IMR-90 (cell line): ENCODE data around the gene ADAM12. TPM values are rescaled to one million over a fixed set of nuclear protein-coding genes. Genes with fewer than 3 reads are reported as not detected.
A peak's percentile ranks its signal among the peaks of the same experiment; 100 is the strongest.

ENCODE experiments used
- ATAC-seq: fragments of 200-7000 bp; cut with Tn5 transposase; 2 replicates; pipeline ENCODE4 v1.9.1; 2020; ENCODE audit warnings: low read depth, mild to moderate bottlenecking, moderate library complexity
- BruUV-seq: library from RNA; stranded (reverse); fragments of 400-500 nt; replicated peaks from 2 replicates; lab custom pipeline; 2021; lab: Mats Ljungman, UMichigan
- CTCF ChIA-PET: fragments of 300-600 bp; formaldehyde crosslinking; extraction: SDS; loops from one replicate; lab custom pipeline; 2021; ENCODE audit warnings: antibody characterized with exemption; lab: Yijun Ruan, JAX
- POLR2A ChIA-PET: fragments of 300-600 bp; sonication (Branson Sonifier 250); formaldehyde crosslinking; loops from one replicate; lab custom pipeline; 2022; ENCODE audit warnings: antibody characterized with exemption; ENCODE audit not compliant: unreplicated experiment; lab: Charles Lee
- DNase-seq: peaks from one replicate; pipeline ENCODE4 v3.0.0; 2013
- H2AFZ ChIP-seq: replicated peaks from 2 replicates; pipeline ENCODE3; 2013; ENCODE audit warnings: low read length, mild to moderate bottlenecking; ENCODE audit not compliant: poor library complexity
- H2AK5ac ChIP-seq: 2 replicates; pipeline ENCODE4 v1.6.1; 2013; ENCODE audit warnings: low read depth, low read length, inconsistent platforms
- H2AK9ac ChIP-seq: replicated peaks from 2 replicates; pipeline ENCODE3; 2013; ENCODE audit warnings: mild to moderate bottlenecking, low read depth, low read length, moderate library complexity; ENCODE audit not compliant: poor library complexity
- H2BK120ac ChIP-seq: 2 replicates; pipeline ENCODE4 v1.6.1; 2013; ENCODE audit warnings: low read depth, low read length, inconsistent platforms
- H2BK15ac ChIP-seq: 3 replicates; pipeline ENCODE4 v1.6.1; 2013; ENCODE audit warnings: low read depth, low read length, inconsistent platforms
- H2BK20ac ChIP-seq: 2 replicates; pipeline ENCODE4 v1.6.1; 2013; ENCODE audit warnings: low read depth, mild to moderate bottlenecking, inconsistent platforms, low read length, moderate library complexity
- H2BK5ac ChIP-seq: 2 replicates; pipeline ENCODE4 v1.6.1; 2013; ENCODE audit warnings: mild to moderate bottlenecking, low read depth, low read length, inconsistent platforms; ENCODE audit not compliant: poor library complexity, severe bottlenecking
- H3K14ac ChIP-seq: replicated peaks from 2 replicates; pipeline ENCODE4 v1.6.1; 2013; ENCODE audit warnings: low read depth, low read length, inconsistent platforms
- H3K18ac ChIP-seq: 2 replicates; pipeline ENCODE4 v1.6.1; 2013; ENCODE audit warnings: low read depth, low read length, control low read depth
- H3K23ac ChIP-seq: 2 replicates; pipeline ENCODE4 v1.6.1; 2013; ENCODE audit warnings: low read depth, low read length, inconsistent platforms
- H3K27ac ChIP-seq: 2 replicates; pipeline ENCODE4 v1.5.1; 2013; ENCODE audit warnings: mild to moderate bottlenecking, control low read depth, low read length; ENCODE audit not compliant: insufficient read depth
- H3K27me3 ChIP-seq: 2 replicates; pipeline ENCODE4 v1.6.1; 2013; ENCODE audit warnings: low read length; ENCODE audit not compliant: control insufficient read depth, insufficient read depth
- H3K36me3 ChIP-seq: 2 replicates; pipeline ENCODE4 v1.6.1; 2013; ENCODE audit warnings: low read length, mixed read lengths; ENCODE audit not compliant: control insufficient read depth, insufficient read depth
- H3K4ac ChIP-seq: 2 replicates; pipeline ENCODE4 v1.6.1; 2013; ENCODE audit warnings: low read depth, low read length, inconsistent platforms
- H3K4me1 ChIP-seq: 2 replicates; pipeline ENCODE4 v1.6.1; 2013; ENCODE audit warnings: low read length, mixed read lengths; ENCODE audit not compliant: control insufficient read depth, insufficient read depth
- H3K4me2 ChIP-seq: 2 replicates; pipeline ENCODE4 v1.6.1; 2013; ENCODE audit warnings: low read depth, mild to moderate bottlenecking, control low read depth, low read length, moderate library complexity
- H3K4me3 ChIP-seq: 2 replicates; pipeline ENCODE4 v1.5.1; 2013; ENCODE audit warnings: low read depth, mild to moderate bottlenecking, control low read depth, low read length, moderate library complexity; ENCODE audit not compliant: insufficient read depth
- H3K56ac ChIP-seq: 2 replicates; pipeline ENCODE4 v1.6.1; 2013; ENCODE audit warnings: low read length, inconsistent platforms; ENCODE audit not compliant: insufficient read depth; ENCODE audit errors: extremely low read depth
- H3K79me1 ChIP-seq, 2 experiments: 2 replicates each; pipeline ENCODE4 v1.6.1; 2013; ENCODE audit warnings: low read length in 2 of 2, inconsistent platforms in 1 of 2, low read depth in 1 of 2
- H3K9ac ChIP-seq: 2 replicates; pipeline ENCODE4 v1.6.1; 2013; ENCODE audit warnings: low read depth, low read length, control low read depth
- H3K9me1 ChIP-seq: 2 replicates; pipeline ENCODE4 v1.6.1; 2013; ENCODE audit warnings: low read length, inconsistent platforms; ENCODE audit not compliant: insufficient read depth
- H3K9me3 ChIP-seq: 2 replicates; pipeline ENCODE4 v1.6.1; 2013; ENCODE audit warnings: low read length; ENCODE audit not compliant: control insufficient read depth, insufficient read depth
- H4K20me1 ChIP-seq: 2 replicates; pipeline ENCODE4 v1.6.1; 2013; ENCODE audit warnings: low read length, inconsistent platforms; ENCODE audit not compliant: insufficient read depth
- H4K5ac ChIP-seq: 2 replicates; pipeline ENCODE4 v1.6.1; 2013; ENCODE audit warnings: mild to moderate bottlenecking, low read depth, low read length, control low read depth
- H4K8ac ChIP-seq, 2 experiments: 2 replicates each; pipeline ENCODE4 v1.6.1; 2013; ENCODE audit warnings: low read depth in 2 of 2, low read length in 2 of 2, control low read depth in 1 of 2, inconsistent platforms in 1 of 2
- H4K91ac ChIP-seq: 2 replicates; pipeline ENCODE4 v1.6.1; 2013; ENCODE audit warnings: low read depth, low read length, inconsistent platforms; ENCODE audit not compliant: insufficient read depth
- BHLHE40 ChIP-seq: fragments of 150-350 bp; IDR thresholded peaks from 2 replicates; pipeline ENCODE4 v1.6.1; 2016; ENCODE audit warnings: mild to moderate bottlenecking, low read depth, low read length
- CEBPB ChIP-seq: IDR thresholded peaks from 2 replicates; pipeline ENCODE4 v1.6.1; 2012; ENCODE audit warnings: low read depth, low read length, improper control_type of control experiment
- CTCF ChIP-seq: conservative IDR thresholded peaks from 2 replicates; pipeline ENCODE4 v1.5.1; 2012; ENCODE audit warnings: mild to moderate bottlenecking, low read depth, low read length, improper control_type of control experiment
- ELK1 ChIP-seq: fragments of 150-350 bp; IDR thresholded peaks from 2 replicates; pipeline ENCODE4 v1.6.1; 2016; ENCODE audit warnings: low read depth, mild to moderate bottlenecking, low read length, moderate library complexity, borderline replicate concordance
- FOS ChIP-seq: fragments of 150-350 bp; IDR thresholded peaks from 2 replicates; pipeline ENCODE4 v1.6.1; 2016; ENCODE audit warnings: low read depth, low read length
- MAFK ChIP-seq: IDR thresholded peaks from 2 replicates; pipeline ENCODE4 v1.6.1; 2012; ENCODE audit warnings: low read depth, low read length, improper control_type of control experiment
- MAZ ChIP-seq: IDR thresholded peaks from 2 replicates; pipeline ENCODE4 v1.6.1; 2012; ENCODE audit warnings: low read depth, mild to moderate bottlenecking, low read length, improper control_type of control experiment, moderate library complexity, borderline replicate concordance
- MXI1 ChIP-seq: IDR thresholded peaks from 2 replicates; pipeline ENCODE4 v1.6.1; 2012; ENCODE audit warnings: low read depth, mild to moderate bottlenecking, low read length, moderate library complexity, borderline replicate concordance
- POLR2A ChIP-seq: IDR thresholded peaks from 2 replicates; pipeline ENCODE4 v1.6.1; 2012; ENCODE audit warnings: mild to moderate bottlenecking, low read depth, low read length
- RAD21 ChIP-seq: IDR thresholded peaks from 2 replicates; pipeline ENCODE4 v1.6.1; 2012; ENCODE audit warnings: low read length, improper control_type of control experiment
- RCOR1 ChIP-seq: IDR thresholded peaks from 2 replicates; pipeline ENCODE4 v1.6.1; 2012; ENCODE audit warnings: mild to moderate bottlenecking, low read length, improper control_type of control experiment; ENCODE audit not compliant: insufficient replicate concordance
- RFX5 ChIP-seq: IDR thresholded peaks from 2 replicates; pipeline ENCODE4 v1.8.0; 2012; ENCODE audit warnings: low read depth, mild to moderate bottlenecking, low read length, moderate library complexity
- SMC3 ChIP-seq: fragments of 150-350 bp; IDR thresholded peaks from 2 replicates; pipeline ENCODE4 v1.6.1; 2016; ENCODE audit warnings: low read depth, mild to moderate bottlenecking, antibody characterized with exemption, low read length, moderate library complexity
- USF2 ChIP-seq: fragments of 150-350 bp; IDR thresholded peaks from 2 replicates; pipeline ENCODE4 v1.6.1; 2017; ENCODE audit warnings: mild to moderate bottlenecking, antibody characterized with exemption, low read length, low read depth
- WGBS, 2 experiments: methylation state at CpG; one replicate each; pipeline versions ENCODE4 v1.1.5 to v1.1.7; 2013; ENCODE audit warnings: missing lambda C conversion rate in 2 of 2; ENCODE audit not compliant: insufficient read length in 1 of 2; ENCODE audit errors: extremely low coverage in 2 of 2; 5-methylcytosine and 5-hydroxymethylcytosine counted together
- dilution Hi-C: fragments of 300-500 bp; cut with HindIII; formaldehyde crosslinking; loops from one replicate; pipeline ENCODE4 v1.14.3; 2018; ENCODE audit warnings: low sequenced_read_pairs; ENCODE audit not compliant: unreplicated experiment
- in situ Hi-C: fragments of 300-500 bp; cut with MboI; formaldehyde crosslinking; loops from 3 replicates; pipeline ENCODE4 v1.14.3; 2019; ENCODE audit warnings: low sequenced_read_pairs, inconsistent platforms, mixed read lengths
- intact Hi-C: fragments of 100-400 bp; cut with micrococcal nuclease; formaldehyde crosslinking; loops from 2 replicates; pipeline ENCODE4 v1.10.0; 2022
- polyA plus RNA-seq, 3 experiments: library from polyadenylated mRNA; depleted of rRNA; stranded (reverse); fragments of >200 nt; gene quantifications; 2 replicates each; pipeline ENCODE4 v1.2.3, GENCODE V29; 2012; ENCODE audit warnings: low replicate concordance in 1 of 3
- total RNA-seq: library from RNA; depleted of rRNA; stranded (reverse); fragments of >200 nt; gene quantifications from 2 replicates; pipeline ENCODE4 v1.2.3, GENCODE V29; 2012

Gene ADAM12
- total and polyA plus RNA-seq, 2 of the 4 experiments (the other 2 are of a cell fraction): 9.6 to 10.2 TPM

GRCh38 chr10:125982260-125982948 lies 405.9 kb downstream of the ADAM12 start:
- no peak overlapping the region for H2AK9ac ChIP-seq
- TF ChIP-seq USF2: no peak
- peak; percentile 92 for TF ChIP-seq RAD21
- TF ChIP-seq FOS: no peak
- peak; percentile 71 for TF ChIP-seq CTCF
- 0 out of 2 replicates have a peak, but pooled peaks have one; percentile 11 for TF ChIP-seq MAFK
- no peak for TF ChIP-seq POLR2A
- TF ChIP-seq RCOR1: no peak
- TF ChIP-seq CEBPB: no peak
- TF ChIP-seq SMC3: peak; percentile 88
- TF ChIP-seq BHLHE40: no peak
- no peak for TF ChIP-seq MAZ
- no peak for TF ChIP-seq RFX5
- no peak for TF ChIP-seq MXI1
- TF ChIP-seq ELK1: no peak

More at GRCh38 chr10:125982260-125982948, 405.9 kb downstream of the ADAM12 start:
- POLR2A ChIA-PET: interaction anchor here (0.5 kb wide), 1 partner anchor 1213 kb away, joined by 13 read pairs; no protein-coding TSS in a partner anchor
- no peak overlapping the region for H3K4me2 ChIP-seq
- no peak overlapping the region for H3K56ac ChIP-seq
- H3K14ac ChIP-seq: no peak overlapping the region
- no peak overlapping the region for H2BK20ac ChIP-seq
- ATAC-seq (peak; percentile 90), DNase-seq (peak; percentile 74)
- intact Hi-C loops: loop anchor here (1.0 to 5.0 kb wide), 9 partner anchors 115 to 1870 kb away; no protein-coding TSS in a partner anchor
- no peak overlapping the region for H3K18ac ChIP-seq
- H3K9me1 ChIP-seq: no peaks in the 10 kb centered on the region; the same call in 1 of the 2 replicates
- H3K36me3 ChIP-seq: no peaks in the 10 kb centered on the region
- H3K27ac ChIP-seq: no peak overlapping the region
- no peaks in the 10 kb centered on the region for H4K20me1 ChIP-seq
- no peaks in the 10 kb centered on the region for H3K4me1 ChIP-seq
- H2AFZ ChIP-seq: no peak overlapping the region
- no TSS peak for BruUV-seq
- H3K4ac ChIP-seq: no peak overlapping the region
- dilution Hi-C loops: no loop called here
- no peak overlapping the region for H4K91ac ChIP-seq
- no peak overlapping the region for H4K5ac ChIP-seq
- no peak overlapping the region for H3K4me3 ChIP-seq
- no peak overlapping the region for H4K8ac ChIP-seq
- no peak overlapping the region for H3K23ac ChIP-seq
- CTCF ChIA-PET: interaction anchor here (1.1 to 4.1 kb wide), 5 partner anchors 10 to 767 kb away, joined by 3 to 21 read pairs (median 4); no protein-coding TSS in a partner anchor
- 0% methylated on average over 2 of the region's 6 CpGs; no CpG with 5 or more reads in 1 of the 2 experiments for WGBS, 2 experiments
- H2BK5ac ChIP-seq: no peak overlapping the region
- H3K79me1 ChIP-seq: no peaks in the 10 kb centered on the region
- H3K9ac ChIP-seq: no peak overlapping the region
- peak overlapping the region; percentile 38; the same call in 1 of the 2 replicates for H2AK5ac ChIP-seq
- in situ Hi-C loops: no loop called here
- H2BK120ac ChIP-seq: no peak overlapping the region
- peaks cover 20% of the 10 kb centered on the region; the same call in 1 of the 2 replicates for H3K27me3 ChIP-seq
- no peak overlapping the region for H2BK15ac ChIP-seq
- no peaks in the 10 kb centered on the region for H3K9me3 ChIP-seq
